WI38 (cell line): ENCODE measurements around the gene ARHGEF19.

Experiments
- H3K4me3 ChIP-seq: 2 replicates; pipeline ENCODE4 v1.5.1; 2011; ENCODE audit warnings: low read depth, mild to moderate bottlenecking, control low read depth, low read length
- TF ChIP-seq, protein P1 (sequence below): IDR thresholded peaks from 2 replicates; pipeline ENCODE4 v1.5.1; 2012; ENCODE audit warnings: low read depth, mild to moderate bottlenecking, control low read depth, low read length

Gene ARHGEF19

DNA sequence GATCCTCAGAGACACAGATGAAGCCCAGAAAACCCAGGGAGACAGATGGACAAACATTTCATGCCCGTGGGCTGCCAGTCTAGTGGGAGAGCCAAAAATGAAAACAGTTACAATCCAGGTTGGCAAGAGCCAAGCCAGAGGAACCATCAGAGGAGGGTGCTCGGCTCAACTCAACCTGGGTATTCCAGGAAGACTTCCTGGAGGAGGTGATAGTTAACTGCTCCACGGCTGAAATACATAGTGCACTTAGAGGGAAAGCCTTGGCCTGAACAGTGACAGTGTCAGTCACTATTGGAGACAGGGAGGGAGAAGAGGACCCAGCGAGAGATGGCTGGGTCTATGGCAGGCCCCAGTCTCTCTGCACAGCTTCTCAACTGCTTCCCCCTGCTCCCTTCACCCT is 1.9 kb downstream of the ARHGEF19 start:
- TF ChIP-seq, protein P1, sequence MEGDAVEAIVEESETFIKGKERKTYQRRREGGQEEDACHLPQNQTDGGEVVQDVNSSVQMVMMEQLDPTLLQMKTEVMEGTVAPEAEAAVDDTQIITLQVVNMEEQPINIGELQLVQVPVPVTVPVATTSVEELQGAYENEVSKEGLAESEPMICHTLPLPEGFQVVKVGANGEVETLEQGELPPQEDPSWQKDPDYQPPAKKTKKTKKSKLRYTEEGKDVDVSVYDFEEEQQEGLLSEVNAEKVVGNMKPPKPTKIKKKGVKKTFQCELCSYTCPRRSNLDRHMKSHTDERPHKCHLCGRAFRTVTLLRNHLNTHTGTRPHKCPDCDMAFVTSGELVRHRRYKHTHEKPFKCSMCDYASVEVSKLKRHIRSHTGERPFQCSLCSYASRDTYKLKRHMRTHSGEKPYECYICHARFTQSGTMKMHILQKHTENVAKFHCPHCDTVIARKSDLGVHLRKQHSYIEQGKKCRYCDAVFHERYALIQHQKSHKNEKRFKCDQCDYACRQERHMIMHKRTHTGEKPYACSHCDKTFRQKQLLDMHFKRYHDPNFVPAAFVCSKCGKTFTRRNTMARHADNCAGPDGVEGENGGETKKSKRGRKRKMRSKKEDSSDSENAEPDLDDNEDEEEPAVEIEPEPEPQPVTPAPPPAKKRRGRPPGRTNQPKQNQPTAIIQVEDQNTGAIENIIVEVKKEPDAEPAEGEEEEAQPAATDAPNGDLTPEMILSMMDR: no peak
- no peak overlapping the region for H3K4me3 ChIP-seq

DNA sequence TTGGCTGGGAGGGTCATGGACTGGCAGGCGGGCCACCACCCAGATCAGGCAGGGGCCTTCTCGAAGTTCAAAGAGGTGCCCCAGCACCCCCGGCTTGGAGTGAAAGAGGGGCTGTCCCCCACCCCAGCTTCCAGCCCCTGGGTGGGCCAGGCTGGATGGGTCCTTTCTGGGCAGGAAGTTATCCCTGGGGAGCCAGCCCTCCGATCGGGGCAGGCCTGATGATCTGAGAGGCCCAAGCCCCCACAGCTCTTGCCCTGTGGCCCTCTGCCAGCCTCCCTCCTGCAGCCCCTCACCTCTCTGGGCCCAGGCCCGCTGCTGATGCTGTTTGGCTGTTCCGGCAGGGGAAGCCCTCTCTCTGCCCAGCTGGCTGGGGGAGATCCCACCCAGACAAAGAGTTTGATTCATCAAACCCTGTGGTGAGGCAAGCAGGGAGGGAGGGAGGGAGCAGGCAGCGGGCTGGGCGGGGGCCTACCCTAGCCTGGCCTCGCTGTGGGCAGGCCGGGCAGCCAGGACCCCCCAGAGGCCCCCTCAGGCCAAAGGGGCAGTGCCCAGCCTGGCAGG is 2.5 kb downstream of the ARHGEF19 start:
- TF ChIP-seq, protein P1: no peak
- H3K4me3 ChIP-seq: no peak overlapping the region

GRCh38 chr1:16209132-16209846 is 3.2 kb downstream of the ARHGEF19 start:
- H3K4me3 ChIP-seq: no peak overlapping the region

DNA sequence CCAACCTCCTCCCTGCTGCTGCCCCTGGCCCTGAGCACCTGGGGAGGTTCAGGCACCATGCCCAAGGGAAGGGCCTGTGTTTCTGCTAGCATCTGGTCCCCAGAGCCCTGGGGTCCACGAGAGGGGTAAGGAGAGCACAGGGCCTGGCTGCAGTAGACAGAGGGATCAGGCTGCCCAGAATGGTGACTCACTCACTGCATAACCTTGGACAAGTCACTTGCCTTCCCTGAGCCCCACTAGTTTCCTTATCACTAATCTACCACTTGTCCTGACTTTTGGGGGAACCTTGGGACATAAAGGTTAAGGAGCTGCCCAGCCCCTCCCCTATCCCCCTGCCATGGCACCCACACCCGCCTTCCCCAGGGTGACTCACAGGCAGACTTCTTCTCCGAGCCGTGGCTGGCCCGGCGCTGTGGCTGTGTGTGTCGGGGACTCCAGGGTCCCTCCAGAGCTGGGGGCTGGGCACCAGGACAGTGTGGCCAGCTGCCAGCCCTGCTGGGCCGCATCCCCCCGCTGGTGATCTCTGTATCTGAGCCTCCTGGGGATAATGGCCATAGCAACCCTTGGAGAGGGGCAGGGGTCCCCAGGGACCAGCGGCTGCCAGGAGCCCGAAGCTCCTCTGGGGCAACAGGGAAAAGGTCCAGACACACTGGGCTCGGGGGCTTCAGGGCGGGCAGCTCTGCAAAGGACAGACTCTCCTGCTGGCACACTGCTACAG is 4.0 kb downstream of the ARHGEF19 start:
- no peak overlapping the region for H3K4me3 ChIP-seq
- TF ChIP-seq, protein P1: no peak

More at GRCh38 chr1:16209132-16209846, 3.2 kb downstream of the ARHGEF19 start:
- TF ChIP-seq, protein P1: no peak

GRCh38 chr1:16207318-16208269 is 4.9 kb downstream of the ARHGEF19 start:
- TF ChIP-seq, protein P1: no peak
- peak overlapping the region; percentile 59 for H3K4me3 ChIP-seq

- peak overlapping the region; percentile 59 for H3K4me3 ChIP-seq
- TF ChIP-seq, protein P1: no peak
These were observed 5.7 kb downstream of the ARHGEF19 start for GRCh38 chr1:16206547-16207317.
